NCI-H1694 (cell line): ENCODE measurements around the gene PCDHGA11.
"Not testable (repeated sequence)": the region's sequence is repeated elsewhere in the genome, so short reads cannot be mapped to it uniquely, and the experiment has no call there.

Source experiments
- DNase-seq: peaks from one replicate; lab custom pipeline; 2025; lab: John Stamatoyannopoulos, UW

Gene PCDHGA11

GRCh38 chr5:141431286-141431685 lies 10.4 kb downstream of the PCDHGA11 start:
- no peak for DNase-seq

GRCh38 chr5:141432308-141432707 lies 11.5 kb downstream of the PCDHGA11 start:
- not testable (repeated sequence) for DNase-seq

- not testable (repeated sequence) for DNase-seq
These were observed 11.9 kb downstream of the PCDHGA11 start for GRCh38 chr5:141432726-141433125.

- DNase-seq = no peak
These were observed 13.2 kb downstream of the PCDHGA11 start for GRCh38 chr5:141434006-141434405.

GRCh38 chr5:141437221-141437620 lies 16.4 kb downstream of the PCDHGA11 start:
- no peak for DNase-seq

GRCh38 chr5:141439411-141440141 lies 18.7 kb downstream of the PCDHGA11 start:
- no peak for DNase-seq

GRCh38 chr5:141440341-141440740 lies 19.5 kb downstream of the PCDHGA11 start:
- DNase-seq = no peak

GRCh38 chr5:141441571-141442170 lies 20.8 kb downstream of the PCDHGA11 start:
- DNase-seq = no peak

GRCh38 chr5:141465351-141465750 lies 44.5 kb downstream of the PCDHGA11 start:
- DNase-seq = no peak
